ENCODE data around the gene DGKG. TPM values are rescaled to one million over a fixed set of nuclear protein-coding genes. Genes with fewer than 3 reads are reported as not detected.
A peak's percentile ranks its signal among the peaks of the same experiment; 100 is the strongest.

Gene DGKG
- total RNA-seq, 4 donors from 2014 or later: 1.1 to 9.5 (median 1.7) TPM

GRCh38 chr3:186143250-186143649, 218.8 kb downstream of the DGKG start:
- H3K4me3 ChIP-seq (ENCODE audit: low read depth, poor library complexity, severe bottlenecking): no peak overlapping the region
- WGBS, 2 donors: 27 to 67% methylated on average over 1 of the region's 1 CpG
- intact Hi-C loops (cut with DNase I; ENCODE audit: low total_unique reads): no loop called here
- TF ChIP-seq, protein P1, sequence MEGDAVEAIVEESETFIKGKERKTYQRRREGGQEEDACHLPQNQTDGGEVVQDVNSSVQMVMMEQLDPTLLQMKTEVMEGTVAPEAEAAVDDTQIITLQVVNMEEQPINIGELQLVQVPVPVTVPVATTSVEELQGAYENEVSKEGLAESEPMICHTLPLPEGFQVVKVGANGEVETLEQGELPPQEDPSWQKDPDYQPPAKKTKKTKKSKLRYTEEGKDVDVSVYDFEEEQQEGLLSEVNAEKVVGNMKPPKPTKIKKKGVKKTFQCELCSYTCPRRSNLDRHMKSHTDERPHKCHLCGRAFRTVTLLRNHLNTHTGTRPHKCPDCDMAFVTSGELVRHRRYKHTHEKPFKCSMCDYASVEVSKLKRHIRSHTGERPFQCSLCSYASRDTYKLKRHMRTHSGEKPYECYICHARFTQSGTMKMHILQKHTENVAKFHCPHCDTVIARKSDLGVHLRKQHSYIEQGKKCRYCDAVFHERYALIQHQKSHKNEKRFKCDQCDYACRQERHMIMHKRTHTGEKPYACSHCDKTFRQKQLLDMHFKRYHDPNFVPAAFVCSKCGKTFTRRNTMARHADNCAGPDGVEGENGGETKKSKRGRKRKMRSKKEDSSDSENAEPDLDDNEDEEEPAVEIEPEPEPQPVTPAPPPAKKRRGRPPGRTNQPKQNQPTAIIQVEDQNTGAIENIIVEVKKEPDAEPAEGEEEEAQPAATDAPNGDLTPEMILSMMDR (IDR thresholded peaks at IDR 0.05): no peak
- TF ChIP-seq POLR2A (IDR thresholded peaks at IDR 0.05): no peak
- no peak for DNase-seq (ENCODE audit: low spot score in 2 of 2)

GRCh38 chr3:186142393-186142932, 219.6 kb downstream of the DGKG start:
- H3K4me3 ChIP-seq (ENCODE audit: low read depth, poor library complexity, severe bottlenecking): no peak overlapping the region
- intact Hi-C loops (cut with DNase I; ENCODE audit: low total_unique reads): no loop called here
- DNase-seq (ENCODE audit: low spot score in 2 of 2): no peak
- TF ChIP-seq POLR2A (IDR thresholded peaks at IDR 0.05): no peak
- TF ChIP-seq, protein P1 (IDR thresholded peaks at IDR 0.05): no peak

DNA sequence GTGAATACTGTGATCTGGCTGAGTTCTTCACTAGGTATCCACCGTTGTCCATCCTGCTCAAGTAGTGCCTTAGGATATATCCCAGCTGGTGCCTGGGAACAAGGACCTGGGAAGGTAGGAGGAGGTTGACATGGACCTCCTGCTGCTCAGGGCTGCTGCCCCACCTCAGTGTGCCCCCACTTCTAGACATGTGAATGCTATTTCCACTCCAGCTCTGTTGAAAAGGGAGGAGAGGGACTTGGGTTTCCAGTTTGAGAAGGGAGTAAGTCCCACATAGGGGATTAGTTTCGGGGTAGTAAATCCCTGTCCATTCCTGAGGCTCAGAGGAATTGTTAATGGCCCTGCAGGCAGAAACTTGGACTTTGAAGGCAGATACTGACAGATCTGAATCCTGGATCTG, 220.2 kb downstream of the DGKG start:
- no peak for TF ChIP-seq POLR2A (IDR thresholded peaks at IDR 0.05)
- TF ChIP-seq, protein P1 (IDR thresholded peaks at IDR 0.05): no peak
- no peak overlapping the region for H3K4me3 ChIP-seq (ENCODE audit: low read depth, poor library complexity, severe bottlenecking)
- WGBS, 2 donors: 75 to 85% methylated on average over 2 of the region's 2 CpGs
- no peak for DNase-seq (ENCODE audit: low spot score in 2 of 2)
- intact Hi-C loops (cut with DNase I; ENCODE audit: low total_unique reads): no loop called here

DNA sequence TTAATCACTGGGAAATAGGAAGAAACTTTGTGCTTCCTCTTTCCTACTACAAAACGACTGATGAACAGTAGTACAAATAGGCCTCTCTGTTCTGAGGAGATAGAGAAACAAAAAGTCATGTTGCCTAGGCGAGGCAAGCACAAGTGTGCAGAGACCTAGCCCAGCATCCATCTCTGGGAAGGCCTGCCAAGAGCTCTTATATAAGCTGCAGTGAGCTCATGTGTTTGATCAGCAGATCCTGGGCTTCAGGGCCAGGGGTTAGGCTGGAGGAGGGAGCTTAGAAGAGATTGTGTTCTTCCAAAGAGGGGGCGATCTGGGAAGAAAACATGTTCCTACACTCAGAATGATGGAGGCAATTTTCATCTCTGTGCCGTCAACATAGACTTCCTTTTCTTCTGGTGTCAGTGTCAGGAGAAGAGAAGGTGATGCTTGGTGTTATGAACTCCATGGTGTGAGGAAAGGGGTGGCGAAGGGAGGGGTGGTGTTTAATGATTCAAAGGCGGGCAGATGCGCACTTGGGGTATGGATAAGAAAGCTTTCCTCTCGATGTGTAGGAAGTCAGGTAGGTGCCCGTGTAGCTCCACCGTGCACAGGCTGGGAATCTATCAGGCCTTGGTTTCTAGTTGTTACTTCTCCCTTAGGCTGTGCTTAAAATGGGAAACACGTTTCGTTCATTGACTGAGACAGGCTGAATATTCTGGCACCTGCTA, 223.6 kb downstream of the DGKG start:
- WGBS, 2 donors: 73 to 81% methylated on average over 12 of the region's 12 CpGs
- intact Hi-C loops (cut with DNase I; ENCODE audit: low total_unique reads): no loop called here
- DNase-seq (ENCODE audit: low spot score in 2 of 2): peak in 1 of 2 donors; percentile 28
- no peak for TF ChIP-seq POLR2A (IDR thresholded peaks at IDR 0.05)
- TF ChIP-seq, protein P1 (IDR thresholded peaks at IDR 0.05): no peak
- no peak overlapping the region for H3K4me3 ChIP-seq (ENCODE audit: low read depth, poor library complexity, severe bottlenecking)

GRCh38 chr3:186137051-186137685, 224.9 kb downstream of the DGKG start:
- DNase-seq (ENCODE audit: low spot score in 2 of 2): no peak
- intact Hi-C loops (cut with DNase I; ENCODE audit: low total_unique reads): no loop called here
- no peak overlapping the region for H3K4me3 ChIP-seq (ENCODE audit: low read depth, poor library complexity, severe bottlenecking)
- WGBS, 2 donors: 88 to 91% methylated on average over 15 of the region's 15 CpGs
- TF ChIP-seq, protein P1 (IDR thresholded peaks at IDR 0.05): no peak
- no peak for TF ChIP-seq POLR2A (IDR thresholded peaks at IDR 0.05)

Measured in lower leg skin (tissue), 4 donors.